CD4-positive, alpha-beta T cell treated with Interleukin-2 at 100 ng/mL for 4 hours (primary cell): ENCODE data around the gene TCIRG1.

Experiments used
- DNase-seq: peaks from one replicate; pipeline ENCODE4 v3.0.0-alpha.2; 2020; ENCODE audit warnings: low spot score

TCIRG1 gene

DNA sequence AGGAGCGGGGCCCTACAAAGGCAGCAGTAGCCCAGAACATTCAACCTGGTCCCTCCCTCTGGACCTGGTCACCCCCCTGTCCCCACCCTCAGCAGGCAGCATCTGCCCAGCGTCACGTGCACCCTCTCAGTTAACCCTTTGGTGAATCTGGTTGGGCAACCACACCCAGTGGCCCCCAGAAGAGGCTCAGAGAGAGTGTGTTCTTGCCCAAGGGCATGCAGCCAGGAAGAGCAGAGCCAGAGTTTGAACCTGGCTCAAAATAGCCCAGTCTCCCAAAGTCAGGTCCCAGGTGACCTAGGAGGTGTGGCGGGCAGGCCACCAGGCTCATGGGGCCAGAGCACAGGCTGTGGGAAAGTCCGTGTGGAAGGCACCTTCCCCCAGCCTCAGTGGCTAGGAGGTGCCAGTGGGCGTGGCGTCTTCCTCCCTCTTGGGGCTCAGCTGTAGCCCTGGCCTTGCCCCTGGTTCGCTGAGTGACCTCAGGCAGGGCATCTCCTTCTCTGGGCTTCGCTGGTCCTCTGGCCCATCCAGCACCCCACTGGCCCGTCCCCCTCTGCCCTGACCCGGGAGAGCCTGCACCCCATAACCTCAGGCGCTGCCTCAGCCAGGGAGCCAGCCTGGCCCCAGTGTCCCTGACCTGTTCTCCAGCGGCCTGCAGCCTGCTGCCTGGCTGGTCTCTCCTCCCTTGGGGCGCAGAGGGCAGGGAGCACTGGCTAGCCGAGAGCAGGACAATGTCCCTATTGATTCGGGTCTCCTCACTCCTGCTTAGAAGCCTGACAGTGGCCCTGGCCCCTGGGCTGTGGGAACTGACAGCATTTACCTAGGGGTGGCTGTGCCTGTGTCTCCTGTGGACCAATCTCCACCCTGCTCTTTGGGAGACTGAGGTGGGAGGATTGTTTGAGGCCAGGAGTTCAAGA, 21.7 kb upstream of the TCIRG1 start:
- DNase-seq = no peak

DNA sequence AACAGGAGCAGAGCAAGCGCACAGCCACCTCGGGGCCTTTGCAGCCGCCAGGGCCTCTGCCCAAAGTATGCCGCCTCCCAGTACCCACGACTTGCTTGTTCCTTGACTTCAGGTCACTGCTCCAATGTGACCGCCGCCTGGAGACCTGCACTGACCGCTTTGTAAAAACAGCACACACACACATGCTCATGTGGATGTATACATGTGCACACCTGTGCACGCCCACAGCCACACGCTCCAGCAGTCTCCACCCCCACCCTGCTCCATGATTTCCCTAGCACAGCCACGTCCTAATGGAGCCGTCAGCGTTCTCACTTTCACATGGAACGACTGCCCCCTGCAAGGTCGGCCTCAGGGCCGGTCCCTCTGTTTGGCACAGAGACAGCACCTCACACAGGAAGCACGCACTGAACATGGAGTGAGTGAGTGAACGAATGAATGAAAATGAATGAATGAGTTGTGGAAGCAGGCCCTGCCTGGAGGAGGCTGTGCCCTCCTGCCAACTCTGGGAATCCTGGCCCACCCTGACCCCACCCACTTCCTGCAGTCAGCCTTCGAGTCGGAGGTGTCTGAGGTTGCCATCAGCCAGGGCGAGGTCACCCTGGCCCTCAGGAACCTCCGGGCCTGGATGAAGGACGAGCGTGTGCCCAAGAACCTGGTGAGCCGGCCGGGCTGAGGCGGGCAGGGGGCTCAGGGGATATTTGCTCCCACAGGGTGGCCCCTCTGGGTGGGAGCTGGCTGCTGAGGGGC, 20.7 kb upstream of the TCIRG1 start:
- DNase-seq = no peak

DNA sequence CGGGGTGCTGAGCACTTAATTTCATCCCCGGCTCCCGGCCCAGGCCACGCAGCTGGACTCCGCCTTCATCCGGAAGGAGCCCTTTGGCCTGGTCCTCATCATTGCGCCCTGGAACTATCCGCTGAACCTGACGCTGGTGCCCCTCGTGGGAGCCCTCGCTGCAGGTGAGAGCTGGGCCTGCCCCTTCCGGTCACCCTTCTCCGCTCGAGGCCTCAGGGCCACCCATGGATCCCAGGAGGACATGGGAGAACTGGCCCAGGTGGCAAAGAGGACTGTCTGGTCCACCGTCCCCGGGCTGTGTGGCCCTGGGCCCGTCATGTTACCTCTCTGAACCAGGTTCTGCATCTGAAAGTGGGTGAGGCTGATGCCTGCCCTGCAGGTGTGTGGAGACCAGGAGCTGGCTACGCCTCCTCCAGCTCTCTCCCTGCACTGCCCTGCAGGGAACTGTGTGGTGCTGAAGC, 20.1 kb upstream of the TCIRG1 start:
- no peak for DNase-seq

DNA sequence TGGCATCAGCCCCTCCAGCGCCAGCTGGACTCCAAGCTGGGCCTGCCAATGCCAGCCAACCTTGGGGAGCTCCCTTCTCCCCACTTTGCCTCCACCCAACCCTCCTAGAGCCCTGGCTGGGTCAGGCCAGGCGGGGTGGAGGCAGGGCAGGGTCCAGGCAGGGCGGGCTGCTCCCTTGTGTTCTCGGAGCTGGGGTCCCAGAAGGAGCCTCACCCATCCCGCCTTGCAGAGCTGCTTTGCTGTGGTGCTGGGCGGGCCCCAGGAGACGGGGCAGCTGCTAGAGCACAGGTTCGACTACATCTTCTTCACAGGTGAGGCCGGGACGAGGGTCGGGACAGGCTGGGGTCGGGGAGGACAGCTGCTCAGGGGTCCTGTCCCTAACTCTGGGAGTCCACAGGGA, 19.3 kb upstream of the TCIRG1 start:
- no peak for DNase-seq

DNA sequence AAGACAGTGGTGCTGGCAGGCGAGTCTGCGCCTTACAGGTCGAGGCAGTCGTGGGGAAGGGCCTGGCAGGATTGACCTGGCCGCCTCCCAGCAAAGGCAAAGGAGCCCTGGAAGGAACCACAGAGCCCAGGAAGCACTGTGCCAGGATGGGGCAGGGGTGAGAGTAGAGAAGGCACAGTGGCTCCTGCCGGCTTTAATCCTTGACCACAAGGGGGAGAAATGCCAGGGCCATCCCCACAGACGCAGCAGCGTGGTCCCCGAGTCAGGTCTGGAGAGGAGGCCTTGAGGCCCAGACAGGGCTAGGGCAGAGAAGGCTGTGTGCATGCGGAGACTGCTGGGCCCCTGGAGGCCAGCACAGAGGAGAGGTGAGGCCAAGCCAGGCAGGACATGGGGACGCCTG, 18.2 kb upstream of the TCIRG1 start:
- no peak for DNase-seq

DNA sequence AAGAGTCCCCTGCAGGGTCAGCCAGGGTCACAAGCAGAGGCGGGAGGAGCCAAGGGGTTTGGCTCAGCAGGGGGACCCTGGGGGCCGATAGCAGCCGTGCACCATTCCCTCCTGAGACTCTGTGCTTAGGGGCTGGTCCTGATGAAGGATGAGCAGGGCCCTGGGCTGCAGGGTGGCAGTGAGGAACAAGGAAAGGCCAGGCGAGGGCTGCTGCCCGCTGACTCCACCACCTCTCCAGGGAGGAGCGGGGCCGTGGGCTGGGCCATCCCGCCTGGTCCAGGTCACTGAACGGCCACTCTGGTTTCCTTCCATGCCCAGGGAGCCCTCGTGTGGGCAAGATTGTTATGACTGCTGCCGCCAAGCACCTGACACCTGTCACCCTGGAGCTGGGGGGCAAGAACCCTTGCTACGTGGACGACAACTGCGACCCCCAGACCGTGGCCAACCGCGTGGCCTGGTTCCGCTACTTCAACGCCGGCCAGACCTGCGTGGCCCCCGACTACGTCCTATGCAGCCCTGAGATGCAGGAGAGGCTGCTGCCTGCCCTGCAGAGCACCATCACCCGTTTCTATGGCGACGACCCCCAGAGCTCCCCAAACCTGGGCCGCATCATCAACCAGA, 17.5 kb upstream of the TCIRG1 start:
- DNase-seq = no peak

DNA sequence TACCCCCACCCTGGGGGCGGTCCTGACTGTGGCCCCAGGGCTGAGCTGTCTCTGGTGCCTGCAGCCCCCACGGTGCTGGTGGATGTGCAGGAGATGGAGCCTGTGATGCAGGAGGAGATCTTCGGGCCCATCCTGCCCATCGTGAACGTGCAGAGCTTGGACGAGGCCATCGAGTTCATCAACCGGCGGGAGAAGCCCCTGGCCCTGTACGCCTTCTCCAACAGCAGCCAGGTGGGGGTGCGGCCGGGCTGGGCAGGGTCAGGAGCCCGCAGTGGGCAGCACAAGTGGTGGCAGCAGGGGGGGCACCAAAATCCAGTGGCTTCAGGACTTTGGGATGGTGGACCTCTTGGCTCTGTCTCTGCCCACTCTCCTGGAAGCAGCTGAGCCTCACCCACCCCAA, 16.3 kb upstream of the TCIRG1 start:
- no peak for DNase-seq

DNA sequence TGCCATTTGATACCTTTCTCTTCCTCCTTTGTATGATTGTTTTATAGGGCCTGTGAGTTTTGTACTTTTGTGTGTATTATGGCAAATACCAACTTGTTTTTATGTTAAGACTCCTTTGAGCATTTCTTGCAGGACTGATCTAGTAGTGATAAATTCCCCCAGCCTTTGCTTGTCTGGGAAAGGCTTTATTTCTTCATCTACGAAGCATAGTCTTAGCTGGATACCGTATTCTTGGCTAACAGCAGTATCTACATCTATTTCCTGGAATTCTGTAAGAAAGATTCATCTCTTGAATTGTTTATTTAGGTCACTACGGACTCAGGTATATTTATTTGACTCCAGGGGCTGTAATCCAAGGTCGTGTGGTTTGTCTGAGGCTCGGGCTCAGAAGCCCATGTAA, 14.3 kb upstream of the TCIRG1 start:
- DNase-seq = no peak

DNA sequence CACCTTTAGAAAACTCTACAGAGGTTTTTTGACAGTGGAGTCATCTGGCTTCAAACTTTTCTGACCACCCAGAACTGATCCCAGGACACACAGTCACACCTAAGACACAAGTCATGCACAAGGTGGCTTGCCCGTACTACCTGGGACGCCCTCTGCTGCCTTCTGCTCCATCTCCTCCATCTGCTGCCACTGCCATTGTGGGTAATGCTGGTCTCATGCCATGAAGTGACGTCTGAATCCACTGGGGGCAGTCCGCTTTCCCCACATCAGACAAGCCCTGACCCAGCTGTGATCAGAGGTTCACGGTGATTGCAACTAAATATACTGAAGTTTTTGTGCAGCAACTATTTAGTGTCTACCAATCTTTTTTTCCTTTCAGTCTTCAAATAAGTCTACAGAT, 13.8 kb upstream of the TCIRG1 start:
- no peak for DNase-seq

DNA sequence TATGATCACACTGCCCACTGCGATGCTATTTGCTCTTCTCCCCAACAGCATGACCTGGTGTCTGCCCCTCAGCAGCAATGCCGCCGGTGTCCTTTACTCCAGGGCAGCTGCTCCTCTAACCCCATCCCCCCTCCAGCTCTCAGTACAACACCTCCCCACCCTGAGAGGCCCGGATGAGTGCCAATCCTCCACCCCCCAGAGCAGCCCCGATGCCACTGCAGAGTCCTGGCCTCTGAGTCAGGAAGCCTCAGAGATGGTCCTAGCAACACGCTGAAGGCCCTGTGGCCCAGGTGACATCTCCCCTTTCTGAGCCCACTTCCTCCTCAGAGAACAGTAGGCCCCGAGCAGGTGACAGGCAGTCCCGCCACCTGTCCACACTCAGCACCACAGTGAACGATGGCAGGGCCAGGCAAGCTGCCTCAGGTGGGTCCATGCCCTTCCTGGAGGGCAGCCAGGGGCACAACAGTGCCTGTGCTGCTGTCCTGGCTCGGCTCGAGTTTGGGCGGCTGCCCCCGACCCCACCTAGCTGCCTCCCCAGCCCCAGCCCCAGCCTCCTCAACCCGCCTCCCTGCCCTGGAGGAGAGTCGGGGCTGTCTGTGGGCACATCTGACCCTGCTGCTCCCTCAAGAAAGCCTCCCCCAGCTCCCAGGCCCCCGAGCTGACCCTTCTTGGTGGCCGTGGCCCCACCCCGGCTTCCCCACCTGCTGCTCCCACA, 12.3 kb upstream of the TCIRG1 start:
- no peak for DNase-seq

DNA sequence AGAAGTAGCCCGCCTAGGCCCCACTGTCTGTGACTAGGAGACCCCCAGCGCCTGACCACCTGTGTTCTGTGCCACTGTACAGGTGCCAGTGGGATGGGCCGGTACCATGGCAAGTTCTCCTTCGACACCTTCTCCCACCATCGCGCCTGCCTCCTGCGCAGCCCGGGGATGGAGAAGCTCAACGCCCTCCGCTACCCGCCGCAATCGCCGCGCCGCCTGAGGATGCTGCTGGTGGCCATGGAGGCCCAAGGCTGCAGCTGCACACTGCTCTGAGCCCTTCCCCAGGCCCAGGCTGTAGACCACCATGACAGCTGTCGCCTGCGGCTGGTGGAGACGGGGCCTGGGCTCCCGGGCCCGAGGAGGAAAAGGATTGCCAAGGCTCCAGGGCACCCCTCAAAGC, 11.2 kb upstream of the TCIRG1 start:
- DNase-seq = no peak

DNA sequence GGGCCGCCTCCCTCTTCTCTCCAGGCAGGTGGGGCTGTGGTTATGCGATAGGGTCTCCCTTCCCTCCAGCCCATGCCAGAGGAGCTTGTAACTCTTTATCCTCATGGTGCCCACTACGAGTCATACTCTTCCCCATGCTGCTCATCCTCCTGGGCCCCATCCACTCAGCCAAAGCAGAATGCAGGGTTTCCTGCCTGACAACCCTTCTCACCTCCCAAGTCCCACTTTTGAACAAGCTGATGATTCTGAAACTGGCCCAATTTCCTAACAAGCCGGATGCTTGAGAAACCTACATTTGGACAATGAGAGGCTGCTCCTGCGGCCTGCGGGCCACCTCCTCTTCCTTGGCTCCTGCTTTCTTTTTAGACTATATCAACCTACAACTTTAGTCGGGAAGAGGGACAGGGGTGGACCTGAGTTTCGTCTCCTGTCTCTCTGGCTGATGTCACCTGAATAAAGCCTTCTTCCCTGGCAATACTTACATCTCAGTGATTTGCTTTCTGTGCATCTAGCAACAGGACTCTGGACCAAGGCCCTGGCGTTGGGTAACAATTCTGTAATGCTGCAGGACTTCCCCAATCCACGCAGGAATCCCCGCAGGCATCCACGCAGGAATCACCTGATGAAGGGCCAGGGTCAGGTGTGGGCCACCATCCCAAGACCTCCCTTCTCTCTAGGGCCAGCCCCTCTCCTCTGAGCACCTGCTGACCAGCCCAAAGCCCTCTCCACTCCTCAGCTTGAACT, 9.9 kb upstream of the TCIRG1 start:
- DNase-seq = no peak

DNA sequence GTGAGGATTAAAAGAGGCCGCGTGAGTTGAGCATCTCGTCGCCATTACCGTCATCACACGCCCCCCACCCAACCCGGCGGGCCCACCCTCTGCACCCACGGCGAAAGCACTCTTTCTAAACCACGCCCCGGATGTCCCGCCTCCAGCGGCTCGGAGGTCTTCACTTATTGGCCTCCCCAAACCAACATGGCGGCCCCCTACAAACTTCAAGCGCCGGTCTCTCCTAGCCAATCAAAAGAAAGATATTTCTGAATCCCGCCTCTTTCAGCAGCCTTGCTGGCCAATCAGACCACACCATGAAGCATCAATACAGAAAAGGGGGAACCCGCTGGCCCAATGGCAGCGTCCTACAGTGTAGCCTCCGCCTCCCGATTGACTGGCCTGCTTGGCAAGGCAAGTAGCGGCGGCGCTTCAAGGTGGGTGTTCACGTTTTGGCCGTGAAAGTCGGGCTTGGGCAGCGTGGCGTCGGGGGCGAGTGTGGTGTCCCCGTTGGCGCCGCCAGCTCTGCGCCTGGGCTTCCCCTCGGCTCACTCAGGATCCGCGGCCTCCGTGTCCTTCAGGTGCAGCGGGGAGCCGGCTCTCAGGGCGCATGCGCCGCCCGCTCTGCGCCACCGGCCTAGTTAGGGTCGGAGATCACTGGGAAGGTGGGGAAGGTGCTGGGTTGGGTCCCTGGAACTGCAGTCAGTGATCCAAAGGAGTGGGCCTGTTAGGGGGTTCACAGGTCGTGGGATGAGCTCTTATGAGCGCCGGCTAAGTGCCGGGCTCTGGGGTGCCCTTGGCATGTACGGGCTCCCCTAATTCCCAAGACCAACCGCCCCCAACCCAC, 8.3 kb upstream of the TCIRG1 start, which contains the start of gene NDUFS8:
TSS of gene NDUFS8 (plus strand) at position 364 of the 826 bp plus-strand sequence. CDS start 1,471 bp downstream, outside the sequence.
- DNase-seq = peak; percentile 99

DNA sequence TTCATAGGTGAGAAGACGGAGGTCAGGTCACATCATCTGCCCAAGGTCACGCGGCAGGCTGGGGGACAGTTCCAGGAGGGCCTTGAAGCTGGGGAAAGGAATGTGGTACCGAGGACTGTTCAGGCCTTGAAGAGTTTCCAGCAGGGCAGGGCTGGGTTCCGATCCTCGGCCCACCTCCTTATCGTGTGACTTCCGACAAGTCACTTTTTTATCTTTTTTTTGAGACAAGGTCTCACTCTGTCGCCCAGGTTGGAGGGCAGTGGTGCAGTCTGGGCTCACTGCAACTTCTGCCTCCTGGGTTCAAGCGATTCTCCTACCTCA, 7.7 kb upstream of the TCIRG1 start:
- DNase-seq = no peak

DNA sequence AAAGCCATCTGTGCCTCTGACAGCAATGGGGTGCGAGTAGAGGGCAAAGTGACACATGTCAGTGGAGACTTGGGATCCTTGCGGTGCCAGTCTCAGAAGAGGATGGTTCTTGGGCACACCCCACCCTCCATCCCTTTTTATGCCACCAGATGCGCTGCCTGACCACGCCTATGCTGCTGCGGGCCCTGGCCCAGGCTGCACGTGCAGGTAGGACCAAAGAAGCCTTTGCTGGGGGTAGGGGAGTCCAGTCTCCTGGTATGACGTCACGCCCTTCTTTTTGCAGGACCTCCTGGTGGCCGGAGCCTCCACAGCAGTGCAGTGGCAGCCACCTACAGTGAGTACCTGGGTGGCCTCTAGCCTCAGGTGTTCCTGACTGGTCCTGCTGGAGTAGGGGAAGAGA, 6.8 kb upstream of the TCIRG1 start:
- DNase-seq = no peak

DNA sequence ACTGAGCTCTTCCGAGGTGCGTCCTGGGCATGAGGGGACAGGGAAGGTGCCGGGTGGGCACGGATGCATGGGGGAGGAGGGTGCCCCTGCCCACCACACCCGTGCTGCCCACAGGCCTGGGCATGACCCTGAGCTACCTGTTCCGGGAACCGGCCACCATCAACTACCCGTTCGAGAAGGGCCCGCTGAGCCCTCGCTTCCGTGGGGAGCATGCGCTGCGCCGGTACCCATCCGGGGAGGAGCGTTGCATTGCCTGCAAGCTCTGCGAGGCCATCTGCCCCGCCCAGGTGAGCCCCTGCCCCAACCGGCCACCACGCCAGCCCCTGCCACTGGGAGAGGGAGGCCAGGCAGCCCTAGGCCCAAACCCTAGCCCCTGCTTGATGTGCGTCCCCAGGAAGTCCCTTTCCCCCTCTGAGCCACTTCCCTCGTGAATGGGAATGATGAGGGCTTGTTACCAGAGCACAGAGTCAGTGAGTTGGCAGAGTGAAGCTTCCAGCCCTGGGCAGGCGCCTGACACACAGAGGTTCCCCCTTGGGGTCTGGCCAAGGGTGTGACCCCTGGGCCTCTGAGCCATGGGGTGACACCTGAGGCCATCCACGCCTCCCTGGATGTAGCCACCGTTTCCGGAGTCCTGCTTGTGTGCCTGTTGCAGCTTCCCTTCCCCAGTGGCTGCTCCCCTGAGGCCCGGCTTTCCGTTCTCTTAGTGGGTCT, 5.7 kb upstream of the TCIRG1 start:
- no peak for DNase-seq

DNA sequence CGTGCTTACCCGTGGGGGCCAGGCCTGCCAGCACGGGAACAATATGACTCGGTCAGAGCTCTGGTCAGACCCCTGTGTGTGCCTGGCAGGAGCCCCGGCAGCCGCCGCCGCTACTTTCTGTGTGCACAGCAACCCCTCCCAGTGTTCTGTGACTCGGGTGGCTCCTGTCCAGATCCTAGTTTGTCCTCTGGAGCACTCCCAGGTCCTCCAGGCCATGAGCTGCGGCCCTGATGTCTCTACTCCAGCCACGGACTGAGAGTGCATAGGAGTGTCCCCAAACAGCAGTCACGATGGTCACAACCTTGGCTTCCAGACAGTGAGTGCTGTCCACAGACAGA, 5.1 kb upstream of the TCIRG1 start:
- DNase-seq = no peak

DNA sequence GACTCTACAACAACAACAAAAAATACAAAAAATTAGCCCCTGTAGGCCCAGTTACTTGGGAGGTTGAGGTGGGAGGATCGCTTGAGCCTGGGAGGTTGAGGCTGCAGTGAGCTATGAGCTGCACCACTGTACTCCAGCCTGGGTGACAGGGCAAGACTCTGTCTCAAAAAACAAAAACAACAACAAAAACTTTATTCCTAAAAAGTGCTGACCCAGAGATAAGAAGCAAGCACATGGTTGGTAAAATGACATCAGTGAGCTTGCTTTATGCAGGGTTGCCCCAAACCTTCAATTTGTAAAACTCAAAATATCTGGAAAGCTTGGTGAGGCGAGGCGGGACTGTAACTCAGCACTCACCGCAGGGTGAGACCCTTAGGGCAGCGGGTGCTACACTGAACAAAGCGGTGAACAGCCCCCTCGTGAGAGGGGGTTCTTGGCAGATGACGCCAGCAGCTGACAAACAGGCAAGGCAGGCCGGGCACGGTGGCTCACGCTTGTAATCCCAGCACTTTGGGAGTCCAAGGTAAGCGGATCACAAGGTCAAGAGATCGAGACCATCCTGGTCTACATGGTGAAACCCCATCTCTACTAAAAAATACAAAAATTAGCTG, 3.5 kb upstream of the TCIRG1 start:
- DNase-seq = no peak

DNA sequence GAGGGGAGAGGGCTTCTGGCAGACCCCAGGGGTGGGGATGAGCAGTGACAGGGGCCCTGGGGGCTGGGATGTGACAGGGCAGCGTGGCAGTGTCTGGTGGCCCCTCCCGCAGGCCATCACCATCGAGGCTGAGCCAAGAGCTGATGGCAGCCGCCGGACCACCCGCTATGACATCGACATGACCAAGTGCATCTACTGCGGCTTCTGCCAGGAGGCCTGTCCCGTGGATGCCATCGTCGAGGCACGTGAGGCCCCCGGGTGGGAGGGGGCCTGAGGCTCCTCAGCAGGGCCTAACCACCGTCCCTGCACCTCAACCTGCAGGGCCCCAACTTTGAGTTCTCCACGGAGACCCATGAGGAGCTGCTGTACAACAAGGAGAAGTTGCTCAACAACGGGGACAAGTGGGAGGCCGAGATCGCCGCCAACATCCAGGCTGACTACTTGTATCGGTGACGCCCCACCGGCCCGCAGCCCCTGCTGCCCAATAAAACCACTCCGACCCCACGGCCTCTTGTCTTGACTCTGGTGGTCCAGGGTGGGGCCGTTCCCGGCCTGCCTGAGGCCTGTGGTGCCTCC, 2.6 kb upstream of the TCIRG1 start:
- DNase-seq = no peak
